ENCODE measurements around the gene CPT1C.

DNA sequence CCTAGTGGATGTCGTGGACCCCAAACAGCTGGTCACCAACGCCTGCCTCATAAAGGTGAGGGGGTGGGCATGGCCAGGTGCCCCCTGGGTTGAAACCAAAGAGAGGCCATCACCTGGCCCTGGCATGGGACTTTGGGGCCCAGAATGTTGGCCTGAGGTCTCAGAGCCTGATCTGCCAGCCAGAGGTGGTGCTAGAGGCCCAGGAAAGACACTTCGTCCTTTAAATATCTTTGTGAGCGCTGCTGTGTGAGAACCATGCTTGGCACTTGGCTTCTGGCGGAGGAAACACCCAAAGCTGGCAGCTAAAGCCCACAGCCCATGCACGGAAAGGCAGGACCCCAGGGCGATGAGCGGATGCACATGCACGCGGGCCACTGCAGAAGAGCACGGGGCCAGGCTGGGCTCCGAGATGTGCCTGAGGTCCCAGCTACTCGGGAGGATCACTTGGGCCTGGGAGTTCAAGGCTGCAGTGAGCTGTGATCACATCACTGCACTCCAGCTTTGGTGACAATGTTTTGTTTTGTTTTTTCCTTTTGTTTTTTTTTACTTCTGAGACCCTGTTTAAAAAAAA is 5.8 kb upstream of the CPT1C start:
- TF ChIP-seq, protein P1, sequence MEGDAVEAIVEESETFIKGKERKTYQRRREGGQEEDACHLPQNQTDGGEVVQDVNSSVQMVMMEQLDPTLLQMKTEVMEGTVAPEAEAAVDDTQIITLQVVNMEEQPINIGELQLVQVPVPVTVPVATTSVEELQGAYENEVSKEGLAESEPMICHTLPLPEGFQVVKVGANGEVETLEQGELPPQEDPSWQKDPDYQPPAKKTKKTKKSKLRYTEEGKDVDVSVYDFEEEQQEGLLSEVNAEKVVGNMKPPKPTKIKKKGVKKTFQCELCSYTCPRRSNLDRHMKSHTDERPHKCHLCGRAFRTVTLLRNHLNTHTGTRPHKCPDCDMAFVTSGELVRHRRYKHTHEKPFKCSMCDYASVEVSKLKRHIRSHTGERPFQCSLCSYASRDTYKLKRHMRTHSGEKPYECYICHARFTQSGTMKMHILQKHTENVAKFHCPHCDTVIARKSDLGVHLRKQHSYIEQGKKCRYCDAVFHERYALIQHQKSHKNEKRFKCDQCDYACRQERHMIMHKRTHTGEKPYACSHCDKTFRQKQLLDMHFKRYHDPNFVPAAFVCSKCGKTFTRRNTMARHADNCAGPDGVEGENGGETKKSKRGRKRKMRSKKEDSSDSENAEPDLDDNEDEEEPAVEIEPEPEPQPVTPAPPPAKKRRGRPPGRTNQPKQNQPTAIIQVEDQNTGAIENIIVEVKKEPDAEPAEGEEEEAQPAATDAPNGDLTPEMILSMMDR (IDR thresholded peaks at IDR 0.05; ENCODE audit: poor library complexity, severe bottlenecking) = no peak
- TF ChIP-seq POLR2AphosphoS5 (IDR thresholded peaks at IDR 0.05) = no peak
- TF ChIP-seq MXI1 (conservative IDR thresholded peaks at IDR 0.05; ENCODE audit: poor library complexity, severe bottlenecking) = no peak
